ENCODE data around the gene RASGRP2.
A peak's percentile ranks its signal among the peaks of the same experiment; 100 is the strongest.

The RASGRP2 gene

GRCh38 chr11:64743591-64744543 is at the start of gene RASGRP2:
TSS of gene RASGRP2 (minus strand) at chr11:64744142. CDS start at chr11:64742866, 1,276 bp downstream.
- DNase-seq = peak; percentile 20

GRCh38 chr11:64792482-64792881 is 48.5 kb upstream of the RASGRP2 start:
- no peak for DNase-seq

- no peak for DNase-seq
Measured at GRCh38 chr11:64791781-64792291, 47.9 kb upstream of the RASGRP2 start.

- DNase-seq = no peak
Measured at GRCh38 chr11:64790205-64791095, 46.5 kb upstream of the RASGRP2 start.

GRCh38 chr11:64789331-64790204 is 45.6 kb upstream of the RASGRP2 start:
- DNase-seq = no peak

GRCh38 chr11:64788321-64789215 is 44.6 kb upstream of the RASGRP2 start:
- no peak for DNase-seq

- no peak for DNase-seq
Measured at GRCh38 chr11:64787526-64788320, 43.8 kb upstream of the RASGRP2 start.

GRCh38 chr11:64786308-64786707 is 42.4 kb upstream of the RASGRP2 start:
- no peak for DNase-seq

GRCh38 chr11:64784813-64785581 is 41.1 kb upstream of the RASGRP2 start:
- DNase-seq = no peak

- peak; percentile 99 for DNase-seq
Measured at GRCh38 chr11:64778473-64779298, 34.7 kb upstream of the RASGRP2 start, which contains the start of gene SF1. TSS of gene SF1 (minus strand) at chr11:64778542. CDS start at chr11:64778392, 150 bp downstream.

- DNase-seq = no peak
Measured at GRCh38 chr11:64778223-64778472, 34.2 kb upstream of the RASGRP2 start.

GRCh38 chr11:64777449-64778222 is 33.7 kb upstream of the RASGRP2 start:
- peak; percentile 80 for DNase-seq

- DNase-seq = no peak
Measured at GRCh38 chr11:64776875-64777274, 32.9 kb upstream of the RASGRP2 start.

GRCh38 chr11:64776425-64776824 is 32.5 kb upstream of the RASGRP2 start:
- DNase-seq = no peak

GRCh38 chr11:64774144-64774543 is 30.2 kb upstream of the RASGRP2 start:
- DNase-seq = no peak

GRCh38 chr11:64772303-64773018 is 28.5 kb upstream of the RASGRP2 start:
- no peak for DNase-seq

- DNase-seq = no peak
Measured at GRCh38 chr11:64771861-64772260, 27.9 kb upstream of the RASGRP2 start.
